Upper lobe of left lung (tissue), 6 donors: ENCODE measurements around the gene TJAP1. TPM values are rescaled to one million over a fixed set of nuclear protein-coding genes. Genes with fewer than 3 reads are reported as not detected.

Source experiments
- ATAC-seq, 2 donors: fragments of 200-7000 bp; cut with Tn5 transposase; one replicate each; pipeline ENCODE4 v1.9.1; 2022; ENCODE audit warnings: mild to moderate bottlenecking in 2 of 2, moderate library complexity in 2 of 2; ENCODE audit not compliant: low FRiP score in 2 of 2
- DNase-seq, 2 donors: peaks; one replicate each; pipeline ENCODE4 v3.0.0-alpha.2; 2019 to 2020
- H3K27ac ChIP-seq, 4 donors: fragments of 200-600 bp; sonication (generic); one replicate each; pipeline ENCODE4 v1.5.1; 2016 to 2019
- H3K27me3 ChIP-seq, 4 donors: fragments of 200-600 bp; sonication (generic); one replicate each; pipeline ENCODE4 v1.5.1; 2017 to 2019
- H3K36me3 ChIP-seq, 4 donors: fragments of 200-600 bp; sonication (generic); one replicate each; pipeline ENCODE4 v1.5.1; 2016 to 2019
- H3K4me1 ChIP-seq, 4 donors: fragments of 200-600 bp; sonication (generic); one replicate each; pipeline ENCODE4 v1.5.1; 2018 to 2019
- H3K4me3 ChIP-seq, 4 donors: fragments of 200-600 bp; sonication (generic); one replicate each; pipeline ENCODE4 v1.5.1; 2017 to 2019; ENCODE audit warnings: mild to moderate bottlenecking in 2 of 4, moderate library complexity in 1 of 4
- H3K9me3 ChIP-seq, 4 donors: fragments of 200-600 bp; sonication (generic); one replicate each; pipeline ENCODE4 v1.5.1; 2018 to 2019
- CTCF ChIP-seq, 6 experiments: fragments of 450-650 bp in 4 of 6; fragments of 200-600 bp in 2 of 6; sonication (generic) in 2 of 6; IDR thresholded peaks; one replicate each; pipeline ENCODE4 v1.5.1; 2016 to 2019; ENCODE audit warnings: antibody characterized with exemption in 6 of 6
- EP300 ChIP-seq, 4 donors: sonication (generic); formaldehyde crosslinking; IDR thresholded peaks; one replicate each; pipeline ENCODE4 v1.5.1; 2017; ENCODE audit warnings: antibody characterized with exemption in 4 of 4, control low read depth in 2 of 4
- POLR2A ChIP-seq, 4 donors: fragments of 450-650 bp; IDR thresholded peaks; one replicate each; pipeline ENCODE4 v1.5.1; 2016 to 2017; ENCODE audit warnings: antibody characterized with exemption in 4 of 4, mild to moderate bottlenecking in 2 of 4
- POLR2AphosphoS5 ChIP-seq, 2 donors: sonication (generic); formaldehyde crosslinking; IDR thresholded peaks; one replicate each; pipeline ENCODE4 v1.5.1; 2017; ENCODE audit warnings: antibody characterized with exemption in 2 of 2
- WGBS, 2 donors: methylation state at CpG; one replicate each; pipeline ENCODE4 v1.1.5; 2017 to 2018; 5-methylcytosine and 5-hydroxymethylcytosine counted together
- total RNA-seq, 6 donors: library from RNA; depleted of rRNA in 4 of 6; stranded (reverse); fragments of >200 nt in 4 of 6; gene quantifications; one replicate each; pipeline versions ENCODE4 v1.1.0 to v1.2.1, GENCODE V29; 2016 to 2021
- donor health status: DM: no; HTN: no; CAD: no; lungs with moderate emphysema.
- donor health status: DM: no; HTN: yes; CAD: no; lungs with severe emphysema.

Gene TJAP1
- total RNA-seq, 6 donors from 2014 or later = 22.2 to 57.6 (median 31.1) TPM

- WGBS, 2 donors = 59 to 60% methylated on average over 9 of the region's 9 CpGs
- no peak for DNase-seq
- Histone ChIP-seq H3K4me3 (peak overlapping the region; percentile 64 to 89 (median 84)), H3K36me3 (peaks cover 27 to 68% (median 57%) of the 10 kb centered on the region in 4 donors), H3K27me3 (no peaks in the 10 kb centered on the region), H3K9me3 (no peaks in the 10 kb centered on the region), H3K27ac (peak overlapping the region; percentile 82 to 93 (median 89)), H3K4me1 (peaks cover 30 to 51% (median 44%) of the 10 kb centered on the region in 4 donors)
- no peak for TF ChIP-seq CTCF (IDR thresholded peaks at IDR 0.05)
- no peak for TF ChIP-seq POLR2AphosphoS5 (IDR thresholded peaks at IDR 0.05)
- no peak for TF ChIP-seq EP300 (IDR thresholded peaks at IDR 0.05)
- no peak for TF ChIP-seq POLR2A (IDR thresholded peaks at IDR 0.05)
- ATAC-seq = no peak
These were observed 38.4 kb downstream of the TJAP1 start for GRCh38 chr6:43515808-43516207.

GRCh38 chr6:43516367-43516696 lies 39.0 kb downstream of the TJAP1 start:
- peaks cover 30 to 48% (median 42%) of the 10 kb centered on the region in 4 donors for H3K4me1 ChIP-seq
- peak overlapping the region; percentile 64 to 89 (median 84) for H3K4me3 ChIP-seq
- DNase-seq = no peak
- H3K27me3 ChIP-seq = no peaks in the 10 kb centered on the region
- WGBS, 2 donors = 1% methylated on average over 10 of the region's 10 CpGs
- H3K9me3 ChIP-seq = no peaks in the 10 kb centered on the region
- H3K27ac ChIP-seq = peak overlapping the region; percentile 82 to 93 (median 89)
- peaks cover 32 to 68% (median 58%) of the 10 kb centered on the region in 4 donors for H3K36me3 ChIP-seq
- ATAC-seq = no peak
- TF ChIP-seq POLR2AphosphoS5 (IDR thresholded peaks at IDR 0.05) (no peak), POLR2A (IDR thresholded peaks at IDR 0.05) (no peak), CTCF (IDR thresholded peaks at IDR 0.05) (no peak), EP300 (IDR thresholded peaks at IDR 0.05) (no peak)

- H3K27ac ChIP-seq = peak within 1 kb of the TSS; percentile 82 to 93 (median 89)
- peak; percentile 93 to 99 for DNase-seq
- peak within 1 kb of the TSS; percentile 64 to 95 (median 84) for H3K4me3 ChIP-seq
- H3K27me3 ChIP-seq = no peaks in the 10 kb centered on the region
- ATAC-seq = peak; percentile 95 to 97
- H3K9me3 ChIP-seq = no peaks in the 10 kb centered on the region
- 0 to 1% methylated on average over 56 to 57 of the region's 57 CpGs for WGBS, 2 donors
- TF ChIP-seq CTCF (IDR thresholded peaks at IDR 0.05) = no peak
- TF ChIP-seq POLR2A (IDR thresholded peaks at IDR 0.05) = peak in 3 of 4 donors; percentile 37 to 71 (median 52)
- TF ChIP-seq POLR2AphosphoS5 (IDR thresholded peaks at IDR 0.05) = peak; percentile 74 to 77
- peaks cover 30 to 46% (median 41%) of the 10 kb centered on the region in 4 donors for H3K4me1 ChIP-seq
- peaks cover 33 to 68% (median 58%) of the 10 kb centered on the region in 4 donors for H3K36me3 ChIP-seq
These were observed 39.5 kb downstream of the TJAP1 start, which contains the start of the genes POLR1C and YIPF3 for GRCh38 chr6:43516697-43517504. POLR1C (plus strand) TSS chr6:43517089; CDS start chr6:43517110, 21 bp downstream. YIPF3 (minus strand) TSS chr6:43516926; CDS start chr6:43516807, 119 bp downstream.

GRCh38 chr6:43517505-43518357 lies 40.4 kb downstream of the TJAP1 start:
- H3K27me3 ChIP-seq = no peaks in the 10 kb centered on the region
- TF ChIP-seq EP300 (IDR thresholded peaks at IDR 0.05) = no peak
- TF ChIP-seq POLR2A (IDR thresholded peaks at IDR 0.05) = no peak
- no peak for TF ChIP-seq POLR2AphosphoS5 (IDR thresholded peaks at IDR 0.05)
- TF ChIP-seq CTCF (IDR thresholded peaks at IDR 0.05) = no peak
- DNase-seq (no peak), ATAC-seq (no peak)
- WGBS, 2 donors = 5% methylated on average over 10 of the region's 10 CpGs
- peaks cover 30 to 39% (median 38%) of the 10 kb centered on the region in 4 donors for H3K4me1 ChIP-seq
- H3K9me3 ChIP-seq = no peaks in the 10 kb centered on the region
- peaks cover 35 to 68% (median 58%) of the 10 kb centered on the region in 4 donors for H3K36me3 ChIP-seq
- H3K4me3 ChIP-seq = peak overlapping the region; percentile 64 to 95 (median 84)
- H3K27ac ChIP-seq = peak overlapping the region; percentile 82 to 93 (median 89)
